ENCODE results near the gene MED26. TPM values are rescaled to one million over a fixed set of nuclear protein-coding genes. Genes with fewer than 3 reads are reported as not detected.
"Not testable (repeated sequence)": the region's sequence is repeated elsewhere in the genome, so short reads cannot be mapped to it uniquely, and the experiment has no call there.

Gene MED26
- total RNA-seq, 1 donor: 7.3 TPM

DNA sequence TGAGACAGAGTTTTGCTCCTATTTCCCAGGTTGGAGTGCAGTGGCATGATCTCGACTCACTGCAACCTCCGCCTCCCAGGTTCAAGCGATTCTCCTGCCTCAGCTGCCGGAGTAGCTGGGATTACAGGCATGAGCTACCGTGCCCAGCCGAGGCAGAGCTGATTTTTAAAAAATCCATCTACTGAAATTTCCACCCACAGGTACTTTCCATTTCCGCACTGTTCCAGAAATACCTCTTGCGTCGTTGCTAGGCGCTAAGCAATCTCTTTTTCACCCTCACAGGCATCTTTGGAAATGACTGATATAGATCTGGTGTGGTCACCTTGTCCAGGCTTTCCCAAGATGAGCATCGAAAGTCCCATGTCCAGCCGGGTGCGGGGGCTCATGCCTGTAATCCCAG, 42.3 kb upstream of the MED26 start:
- no peak overlapping the region for H3K4me3 ChIP-seq (ENCODE audit: low read depth, low read length)
- no peak for TF ChIP-seq CTCF (IDR thresholded peaks at IDR 0.05; ENCODE audit: insufficient read depth, low read depth, low read length)
- DNase-seq (ENCODE audit: low read depth): no peak

DNA sequence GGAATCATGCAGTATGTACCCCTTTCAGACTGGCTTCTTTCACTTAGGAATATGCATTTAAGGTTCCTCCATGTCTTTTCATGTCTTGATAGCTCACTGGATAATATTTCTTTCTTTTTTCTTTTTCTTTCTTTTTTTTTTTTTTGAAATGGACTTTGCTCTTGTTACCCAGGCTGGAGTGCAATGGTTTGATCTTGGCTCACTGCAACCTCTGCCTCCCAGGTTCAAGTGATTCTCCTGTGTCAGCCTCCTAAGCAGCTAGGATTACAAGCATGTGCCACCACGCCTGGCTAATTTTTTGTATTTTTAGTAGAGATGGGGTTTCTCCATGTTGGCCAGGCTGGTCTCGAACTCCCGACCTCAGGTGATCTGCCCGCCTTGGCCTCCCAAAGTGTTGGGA, 40.7 kb upstream of the MED26 start:
- not testable (repeated sequence) for H3K4me3 ChIP-seq (ENCODE audit: low read depth, low read length); DNase-seq (ENCODE audit: low read depth)

DNA sequence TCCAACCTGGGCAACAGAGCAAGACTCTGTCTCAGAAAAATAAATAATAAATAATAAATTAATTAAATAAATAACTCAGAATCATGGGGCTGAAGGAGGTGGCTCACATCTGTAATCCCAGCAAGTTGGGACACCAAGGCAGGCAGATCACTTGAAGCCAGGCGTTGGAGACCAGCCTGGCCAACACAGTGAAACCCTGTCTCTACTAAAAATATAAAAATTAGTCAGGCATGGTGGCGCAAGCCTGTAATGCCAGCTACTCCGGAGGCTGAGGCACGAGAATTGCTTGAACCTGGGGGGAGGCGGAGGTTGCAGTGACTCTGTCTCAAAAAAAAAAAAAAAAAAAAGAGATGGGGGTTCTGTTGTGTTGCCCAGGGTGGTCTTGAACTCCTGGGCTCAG, 40.2 kb upstream of the MED26 start:
- no peak for DNase-seq (ENCODE audit: low read depth)
- no peak for TF ChIP-seq CTCF (IDR thresholded peaks at IDR 0.05; ENCODE audit: insufficient read depth, low read depth, low read length)
- H3K4me3 ChIP-seq (ENCODE audit: low read depth, low read length): no peak overlapping the region

DNA sequence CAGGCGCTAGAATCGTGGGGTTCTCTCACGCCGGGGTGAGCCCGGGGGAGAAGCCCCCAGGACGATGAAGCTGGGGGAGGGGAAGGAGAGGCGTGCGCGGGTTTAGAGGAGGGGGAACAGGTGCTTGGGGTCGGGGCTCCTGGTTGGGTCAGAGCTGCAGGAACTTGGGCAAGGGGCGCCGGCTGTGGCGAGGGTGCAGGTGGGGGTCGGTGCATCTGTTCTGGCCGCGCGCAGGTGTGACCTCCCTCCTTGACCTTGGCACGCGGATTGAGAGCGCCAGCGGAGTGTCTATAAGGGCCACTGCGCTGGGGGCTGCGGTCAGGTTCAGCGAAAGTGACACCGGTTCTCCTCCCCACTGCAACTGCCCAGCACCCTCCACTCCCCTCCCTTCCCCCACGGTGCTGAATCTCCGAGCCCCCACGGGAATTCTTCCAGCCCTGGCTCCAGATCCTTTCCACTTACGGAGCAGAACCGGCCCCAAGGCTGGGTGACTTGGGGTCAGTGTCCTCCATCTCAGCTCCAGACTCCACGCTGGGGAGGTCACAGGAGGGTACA, 33.6 kb upstream of the MED26 start:
- no peak for DNase-seq (ENCODE audit: low read depth)

DNA sequence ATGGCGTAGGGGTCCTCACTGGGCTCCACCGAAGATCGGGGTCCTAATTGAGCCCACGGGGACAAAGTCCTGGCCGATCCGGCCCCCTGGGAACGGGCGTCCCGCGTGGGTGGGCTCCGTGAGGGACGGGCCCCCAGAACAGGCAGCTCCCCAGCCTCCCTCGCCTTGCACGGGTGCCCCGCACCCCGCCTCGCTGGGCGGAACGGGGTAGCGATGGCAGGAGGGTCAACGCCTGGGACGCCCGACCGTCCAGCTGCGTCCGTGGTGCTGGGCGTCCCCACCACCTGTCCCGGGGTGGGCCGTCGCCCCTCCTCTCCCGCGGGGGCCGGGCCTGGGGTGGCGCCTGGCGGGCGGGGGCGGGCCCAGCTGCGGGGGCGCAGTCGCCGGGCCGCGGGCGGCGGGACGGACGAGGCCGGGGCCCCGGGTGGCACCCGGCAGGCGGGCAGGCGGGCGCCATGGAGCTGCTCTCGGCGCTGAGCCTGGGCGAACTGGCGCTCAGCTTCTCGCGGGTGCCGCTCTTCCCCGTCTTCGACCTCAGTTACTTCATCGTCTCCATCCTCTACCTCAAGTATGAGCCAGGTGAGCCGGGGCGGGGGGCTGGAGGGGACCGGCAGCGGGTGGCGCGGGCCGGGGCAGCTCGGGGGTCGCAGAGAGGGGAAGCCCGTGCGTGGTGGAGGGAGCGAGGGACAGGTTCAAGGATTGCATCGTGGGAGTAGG, 32.9 kb upstream of the MED26 start, which contains the start of gene TMEM38A:
TSS of gene TMEM38A (plus strand) at position 377 of the 717 bp plus-strand sequence. CDS start at position 456, 79 bp downstream.
- TF ChIP-seq CTCF (IDR thresholded peaks at IDR 0.05; ENCODE audit: insufficient read depth, low read depth, low read length): no peak
- DNase-seq (ENCODE audit: low read depth): no peak
- peak within 1 kb of the TSS; percentile 96 for H3K4me3 ChIP-seq (ENCODE audit: low read depth, low read length)

More for the DNA sequence above, 33.6 kb upstream of the MED26 start:
- TF ChIP-seq CTCF (IDR thresholded peaks at IDR 0.05; ENCODE audit: insufficient read depth, low read depth, low read length): no peak
- peak overlapping the region; percentile 96 for H3K4me3 ChIP-seq (ENCODE audit: low read depth, low read length)

GRCh38 chr19:16659832-16660708, 32.1 kb upstream of the MED26 start, which contains the start of gene SMIM7:
Gene SMIM7 (minus strand): TSS chr19:16660144. CDS start chr19:16660110, 34 bp downstream.
- peak; percentile 98 for DNase-seq (ENCODE audit: low read depth)
- peak within 1 kb of the TSS; percentile 96 for H3K4me3 ChIP-seq (ENCODE audit: low read depth, low read length)
- TF ChIP-seq CTCF (IDR thresholded peaks at IDR 0.05; ENCODE audit: insufficient read depth, low read depth, low read length): peak; percentile 8

DNA sequence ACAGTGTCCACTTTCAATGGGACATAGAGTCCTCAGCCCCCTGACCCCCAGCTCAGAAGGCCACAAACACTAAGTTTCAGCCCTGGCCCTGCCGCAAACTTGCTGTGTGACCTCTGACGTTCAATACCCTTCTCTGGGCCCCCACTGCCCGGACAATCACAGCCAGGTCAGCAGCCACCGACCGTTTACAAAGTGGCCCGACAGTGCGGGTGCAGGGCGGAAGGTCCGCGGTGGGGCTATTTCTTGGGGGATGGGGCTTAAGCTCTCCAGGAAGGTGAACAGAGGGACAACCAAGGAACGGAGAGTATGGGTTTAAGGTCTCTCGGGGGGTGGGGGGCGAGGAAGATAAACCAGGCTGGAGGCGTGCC, 31.4 kb upstream of the MED26 start:
- no peak for DNase-seq (ENCODE audit: low read depth)
- TF ChIP-seq CTCF (IDR thresholded peaks at IDR 0.05; ENCODE audit: insufficient read depth, low read depth, low read length): no peak
- peak overlapping the region; percentile 96 for H3K4me3 ChIP-seq (ENCODE audit: low read depth, low read length)

All from fibroblast of villous mesenchyme (primary cell).